ENCODE data around the gene BSX. TPM values are rescaled to one million over a fixed set of nuclear protein-coding genes. Genes with fewer than 3 reads are reported as not detected.

The BSX gene
- total and polyA plus RNA-seq, 2 of the 4 experiments (the other 2 are of a cell fraction): not detected

GRCh38 chr11:123020968-123021367, 39.3 kb upstream of the BSX start:
- no peak overlapping the region for H3K18ac ChIP-seq (ENCODE audit: low read depth, low read length)
- no peak overlapping the region for H3K9ac ChIP-seq (ENCODE audit: low read depth, low read length)
- no peak overlapping the region for H2AK9ac ChIP-seq (replicated peaks; ENCODE audit: low read depth, low read length, poor library complexity)
- H2AFZ ChIP-seq (replicated peaks; ENCODE audit: low read length, poor library complexity): no peak overlapping the region
- no peak overlapping the region for H2AK5ac ChIP-seq (ENCODE audit: low read depth, low read length)
- H4K20me1 ChIP-seq (ENCODE audit: insufficient read depth, low read length): no peaks in the 10 kb centered on the region
- no peak overlapping the region for H3K27ac ChIP-seq (ENCODE audit: insufficient read depth, low read length)
- no peaks in the 10 kb centered on the region for H3K36me3 ChIP-seq (ENCODE audit: control insufficient read depth, insufficient read depth, low read length)
- H3K27me3 ChIP-seq (ENCODE audit: control insufficient read depth, insufficient read depth, low read length): peaks cover 35% of the 10 kb centered on the region
- ATAC-seq (ENCODE audit: low read depth) (peak; percentile 90), DNase-seq (peak; percentile 49)
- intact Hi-C loops (cut with micrococcal nuclease) (loop anchor here (10.0 kb wide), 1 partner anchor 454 kb away; no protein-coding TSS in a partner anchor), dilution Hi-C loops (cut with HindIII; ENCODE audit: low sequenced_read_pairs, unreplicated experiment) (no loop called here), in situ Hi-C loops (cut with MboI; ENCODE audit: low sequenced_read_pairs) (loop anchor here (5.0 to 10.0 kb wide), 3 partner anchors 149 to 416 kb away; no protein-coding TSS in a partner anchor)
- ChIA-PET CTCF (interaction anchor here (0.6 to 3.4 kb wide), 19 partner anchors 9 to 392 kb away, joined by 3 to 53 read pairs (median 3); no protein-coding TSS in a partner anchor), POLR2A (ENCODE audit: unreplicated experiment) (no interaction called here)
- no peaks in the 10 kb centered on the region for H3K4me1 ChIP-seq (ENCODE audit: control insufficient read depth, insufficient read depth, low read length)
- H3K23ac ChIP-seq (ENCODE audit: low read depth, low read length): no peak overlapping the region
- H2BK15ac ChIP-seq (ENCODE audit: low read depth, low read length): no peak overlapping the region
- no peaks in the 10 kb centered on the region for H3K9me3 ChIP-seq (ENCODE audit: control insufficient read depth, insufficient read depth, low read length)
- H3K56ac ChIP-seq (ENCODE audit: extremely low read depth, insufficient read depth, low read length): no peak overlapping the region
- H2BK120ac ChIP-seq (ENCODE audit: low read depth, low read length): no peak overlapping the region
- TF ChIP-seq MAFK (IDR thresholded peaks at IDR 0.05; ENCODE audit: low read depth, low read length) (no peak), RAD21 (IDR thresholded peaks at IDR 0.05; ENCODE audit: low read length) (peak; percentile 63), SMC3 (IDR thresholded peaks at IDR 0.05; ENCODE audit: low read depth, low read length) (peak; percentile 44)
- TF ChIP-seq, protein P1, sequence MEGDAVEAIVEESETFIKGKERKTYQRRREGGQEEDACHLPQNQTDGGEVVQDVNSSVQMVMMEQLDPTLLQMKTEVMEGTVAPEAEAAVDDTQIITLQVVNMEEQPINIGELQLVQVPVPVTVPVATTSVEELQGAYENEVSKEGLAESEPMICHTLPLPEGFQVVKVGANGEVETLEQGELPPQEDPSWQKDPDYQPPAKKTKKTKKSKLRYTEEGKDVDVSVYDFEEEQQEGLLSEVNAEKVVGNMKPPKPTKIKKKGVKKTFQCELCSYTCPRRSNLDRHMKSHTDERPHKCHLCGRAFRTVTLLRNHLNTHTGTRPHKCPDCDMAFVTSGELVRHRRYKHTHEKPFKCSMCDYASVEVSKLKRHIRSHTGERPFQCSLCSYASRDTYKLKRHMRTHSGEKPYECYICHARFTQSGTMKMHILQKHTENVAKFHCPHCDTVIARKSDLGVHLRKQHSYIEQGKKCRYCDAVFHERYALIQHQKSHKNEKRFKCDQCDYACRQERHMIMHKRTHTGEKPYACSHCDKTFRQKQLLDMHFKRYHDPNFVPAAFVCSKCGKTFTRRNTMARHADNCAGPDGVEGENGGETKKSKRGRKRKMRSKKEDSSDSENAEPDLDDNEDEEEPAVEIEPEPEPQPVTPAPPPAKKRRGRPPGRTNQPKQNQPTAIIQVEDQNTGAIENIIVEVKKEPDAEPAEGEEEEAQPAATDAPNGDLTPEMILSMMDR (conservative IDR thresholded peaks at IDR 0.05; ENCODE audit: low read depth, low read length): peak; percentile 70
- no peak overlapping the region for H2BK20ac ChIP-seq (ENCODE audit: low read depth, low read length)
- no peak overlapping the region for H3K4me3 ChIP-seq (ENCODE audit: insufficient read depth, low read depth, low read length)
- no CpG with 5 or more reads among the region's 2 CpGs for WGBS, 2 experiments (ENCODE audit: extremely low coverage in 2 of 2, insufficient read length in 1 of 2)
- H4K8ac ChIP-seq (ENCODE audit: low read depth in 2 of 2, low read length in 2 of 2): no peak overlapping the region
- no peak overlapping the region for H3K14ac ChIP-seq (replicated peaks; ENCODE audit: low read depth, low read length)
- no peak overlapping the region for H3K4me2 ChIP-seq (ENCODE audit: low read depth, low read length)
- no peaks in the 10 kb centered on the region; the same call in 1 of the 2 replicates for H3K9me1 ChIP-seq (ENCODE audit: insufficient read depth, low read length)
- H3K4ac ChIP-seq (ENCODE audit: low read depth, low read length): no peak overlapping the region
- BruUV-seq (replicated peaks): no TSS peak
- no peak overlapping the region for H4K91ac ChIP-seq (ENCODE audit: insufficient read depth, low read depth, low read length)
- no peak overlapping the region for H2BK5ac ChIP-seq (ENCODE audit: low read depth, low read length, poor library complexity, severe bottlenecking)
- H3K79me1 ChIP-seq (ENCODE audit: low read depth in 1 of 2, low read length in 2 of 2): no peaks in the 10 kb centered on the region
- no peak overlapping the region for H4K5ac ChIP-seq (ENCODE audit: low read depth, low read length)

Data from IMR-90 (cell line).